ENCODE results near the gene DERA. TPM values are rescaled to one million over a fixed set of nuclear protein-coding genes. Genes with fewer than 3 reads are reported as not detected.

DERA gene
- total RNA-seq: 47.4 and 50.4 TPM in 2 replicates

- Histone ChIP-seq H3K79me2 (ENCODE audit: insufficient read depth, low read length) (peaks cover 24% of the 10 kb centered on the region), H3K4me1 (ENCODE audit: insufficient read depth, low read length) (peaks cover 13% of the 10 kb centered on the region), H4K20me1 (ENCODE audit: insufficient read depth, low read length) (no peaks in the 10 kb centered on the region), H3K4me2 (ENCODE audit: insufficient read depth, low read length) (peak within 1 kb of the TSS; percentile 84), H3K36me3 (ENCODE audit: insufficient read depth, low read length) (peaks cover 20% of the 10 kb centered on the region), H3K27ac (ENCODE audit: low read depth, low read length) (peak within 1 kb of the TSS; percentile 79), H3K27me3 (ENCODE audit: insufficient read depth, low read length) (no peaks in the 10 kb centered on the region), H3K4me3 (ENCODE audit: insufficient read depth, low read length) (peak within 1 kb of the TSS; percentile 85), H3K9me3 (ENCODE audit: low read depth, low read length) (no peaks in the 10 kb centered on the region), H2AFZ (ENCODE audit: low read length) (peak within 1 kb of the TSS; percentile 65)
- TF ChIP-seq, protein P1, sequence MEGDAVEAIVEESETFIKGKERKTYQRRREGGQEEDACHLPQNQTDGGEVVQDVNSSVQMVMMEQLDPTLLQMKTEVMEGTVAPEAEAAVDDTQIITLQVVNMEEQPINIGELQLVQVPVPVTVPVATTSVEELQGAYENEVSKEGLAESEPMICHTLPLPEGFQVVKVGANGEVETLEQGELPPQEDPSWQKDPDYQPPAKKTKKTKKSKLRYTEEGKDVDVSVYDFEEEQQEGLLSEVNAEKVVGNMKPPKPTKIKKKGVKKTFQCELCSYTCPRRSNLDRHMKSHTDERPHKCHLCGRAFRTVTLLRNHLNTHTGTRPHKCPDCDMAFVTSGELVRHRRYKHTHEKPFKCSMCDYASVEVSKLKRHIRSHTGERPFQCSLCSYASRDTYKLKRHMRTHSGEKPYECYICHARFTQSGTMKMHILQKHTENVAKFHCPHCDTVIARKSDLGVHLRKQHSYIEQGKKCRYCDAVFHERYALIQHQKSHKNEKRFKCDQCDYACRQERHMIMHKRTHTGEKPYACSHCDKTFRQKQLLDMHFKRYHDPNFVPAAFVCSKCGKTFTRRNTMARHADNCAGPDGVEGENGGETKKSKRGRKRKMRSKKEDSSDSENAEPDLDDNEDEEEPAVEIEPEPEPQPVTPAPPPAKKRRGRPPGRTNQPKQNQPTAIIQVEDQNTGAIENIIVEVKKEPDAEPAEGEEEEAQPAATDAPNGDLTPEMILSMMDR (IDR thresholded peaks at IDR 0.05; ENCODE audit: extremely low read depth, low read depth, low read length): no peak
- DNase-seq (ENCODE audit: insufficient read length, low spot score, missing footprints): peak; percentile 93
Observed at GRCh38 chr12:15910864-15911721, at the start of gene DERA. Gene DERA, plus strand, starts transcription at chr12:15911332. Its CDS starts 52 bp downstream, at chr12:15911384.

DNA sequence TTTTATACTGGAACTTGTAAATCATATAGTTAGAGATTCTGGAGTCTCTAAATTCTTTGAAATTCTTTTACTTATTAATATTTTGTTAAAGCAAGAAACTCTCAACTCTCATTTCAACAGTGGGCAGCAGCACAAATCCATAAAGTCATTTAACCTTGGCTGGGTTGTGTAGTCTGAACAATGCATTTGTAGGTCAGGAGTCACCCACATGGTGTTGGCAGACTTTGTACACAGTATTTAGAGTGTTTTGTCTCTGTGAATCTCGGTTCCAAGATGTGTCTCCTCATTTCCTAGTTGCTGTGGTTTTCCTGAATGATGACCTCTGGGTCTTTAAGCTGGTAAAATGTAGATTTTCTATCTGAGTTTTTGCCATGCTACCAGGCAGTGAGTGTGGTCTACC lies 49.7 kb upstream of the DERA start:
- Histone ChIP-seq H3K4me1 (ENCODE audit: insufficient read depth, low read length) (peaks cover 12% of the 10 kb centered on the region), H3K9me3 (ENCODE audit: low read depth, low read length) (no peaks in the 10 kb centered on the region), H4K20me1 (ENCODE audit: insufficient read depth, low read length) (no peaks in the 10 kb centered on the region), H3K4me2 (ENCODE audit: insufficient read depth, low read length) (no peak overlapping the region), H3K79me2 (ENCODE audit: insufficient read depth, low read length) (no peaks in the 10 kb centered on the region), H2AFZ (ENCODE audit: low read length) (peak overlapping the region; percentile 21), H3K36me3 (ENCODE audit: insufficient read depth, low read length) (no peaks in the 10 kb centered on the region), H3K4me3 (ENCODE audit: insufficient read depth, low read length) (no peak overlapping the region), H3K27ac (ENCODE audit: low read depth, low read length) (no peak overlapping the region), H3K27me3 (ENCODE audit: insufficient read depth, low read length) (no peaks in the 10 kb centered on the region)
- DNase-seq (ENCODE audit: insufficient read length, low spot score, missing footprints): no peak
- TF ChIP-seq, protein P1 (IDR thresholded peaks at IDR 0.05; ENCODE audit: extremely low read depth, low read depth, low read length): no peak

DNA sequence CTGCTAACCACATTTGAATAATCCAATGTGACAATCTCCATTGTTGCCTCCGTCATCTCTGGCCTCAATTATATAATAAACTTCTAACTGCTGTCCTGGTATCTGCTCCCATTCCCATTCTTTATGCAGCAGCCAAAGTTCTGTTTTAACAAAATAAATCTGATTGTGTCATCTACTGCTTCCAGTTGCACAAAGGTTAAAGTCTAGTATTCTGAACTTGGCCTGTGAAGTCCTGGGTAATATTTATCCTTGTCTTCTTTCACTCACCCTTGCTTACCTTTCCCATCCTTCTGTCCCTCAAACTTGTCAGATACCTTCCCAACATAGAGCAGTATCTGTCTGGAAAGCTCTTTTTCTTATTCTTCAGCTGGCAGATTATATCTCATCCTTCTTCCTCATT lies 48.3 kb upstream of the DERA start:
- Histone ChIP-seq H3K27me3 (ENCODE audit: insufficient read depth, low read length) (no peaks in the 10 kb centered on the region), H3K9me3 (ENCODE audit: low read depth, low read length) (no peaks in the 10 kb centered on the region), H3K27ac (ENCODE audit: low read depth, low read length) (no peak overlapping the region), H3K36me3 (ENCODE audit: insufficient read depth, low read length) (no peaks in the 10 kb centered on the region), H3K4me1 (ENCODE audit: insufficient read depth, low read length) (peaks cover 12% of the 10 kb centered on the region), H3K4me2 (ENCODE audit: insufficient read depth, low read length) (no peak overlapping the region), H3K4me3 (ENCODE audit: insufficient read depth, low read length) (no peak overlapping the region), H4K20me1 (ENCODE audit: insufficient read depth, low read length) (no peaks in the 10 kb centered on the region), H2AFZ (ENCODE audit: low read length) (no peak overlapping the region), H3K79me2 (ENCODE audit: insufficient read depth, low read length) (no peaks in the 10 kb centered on the region)
- TF ChIP-seq, protein P1 (IDR thresholded peaks at IDR 0.05; ENCODE audit: extremely low read depth, low read depth, low read length): no peak
- DNase-seq (ENCODE audit: insufficient read length, low spot score, missing footprints): no peak

DNA sequence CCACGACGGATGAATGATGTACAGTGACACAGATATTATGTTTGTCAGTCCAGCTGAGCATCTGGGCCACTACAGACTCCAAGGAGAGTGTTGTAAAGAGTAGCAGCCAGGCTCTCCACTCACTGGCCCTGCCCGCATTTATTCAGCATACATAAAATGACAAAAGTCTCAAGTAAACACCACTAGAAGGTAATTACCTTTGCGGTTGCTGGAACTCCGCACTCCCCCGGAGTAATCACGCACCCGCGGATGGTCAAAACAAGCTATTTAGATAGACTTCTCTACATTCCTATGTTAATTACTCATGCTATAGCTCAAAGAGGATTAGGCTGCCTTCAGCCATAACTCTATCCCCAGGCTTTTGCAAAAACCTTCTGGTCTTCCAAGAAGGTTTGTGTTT lies 47.8 kb upstream of the DERA start:
- no peaks in the 10 kb centered on the region for H3K36me3 ChIP-seq (ENCODE audit: insufficient read depth, low read length)
- no peaks in the 10 kb centered on the region for H3K9me3 ChIP-seq (ENCODE audit: low read depth, low read length)
- H3K4me1 ChIP-seq (ENCODE audit: insufficient read depth, low read length): peaks cover 12% of the 10 kb centered on the region
- no peaks in the 10 kb centered on the region for H3K79me2 ChIP-seq (ENCODE audit: insufficient read depth, low read length)
- H3K4me3 ChIP-seq (ENCODE audit: insufficient read depth, low read length): no peak overlapping the region
- no peak overlapping the region for H2AFZ ChIP-seq (ENCODE audit: low read length)
- TF ChIP-seq, protein P1 (IDR thresholded peaks at IDR 0.05; ENCODE audit: extremely low read depth, low read depth, low read length): no peak
- no peaks in the 10 kb centered on the region for H3K27me3 ChIP-seq (ENCODE audit: insufficient read depth, low read length)
- H3K27ac ChIP-seq (ENCODE audit: low read depth, low read length): no peak overlapping the region
- H4K20me1 ChIP-seq (ENCODE audit: insufficient read depth, low read length): no peaks in the 10 kb centered on the region
- no peak overlapping the region for H3K4me2 ChIP-seq (ENCODE audit: insufficient read depth, low read length)
- DNase-seq (ENCODE audit: insufficient read length, low spot score, missing footprints): no peak
